Measurements from ENCODE around the gene PPFIA2. TPM values are rescaled to one million over a fixed set of nuclear protein-coding genes. Genes with fewer than 3 reads are reported as not detected.

PPFIA2 gene
- total RNA-seq, 1 donor from 2014 or later = 0.26 TPM

GRCh38 chr12:81779216-81779615, 20.1 kb upstream of the PPFIA2 start:
- TF ChIP-seq, protein P1, sequence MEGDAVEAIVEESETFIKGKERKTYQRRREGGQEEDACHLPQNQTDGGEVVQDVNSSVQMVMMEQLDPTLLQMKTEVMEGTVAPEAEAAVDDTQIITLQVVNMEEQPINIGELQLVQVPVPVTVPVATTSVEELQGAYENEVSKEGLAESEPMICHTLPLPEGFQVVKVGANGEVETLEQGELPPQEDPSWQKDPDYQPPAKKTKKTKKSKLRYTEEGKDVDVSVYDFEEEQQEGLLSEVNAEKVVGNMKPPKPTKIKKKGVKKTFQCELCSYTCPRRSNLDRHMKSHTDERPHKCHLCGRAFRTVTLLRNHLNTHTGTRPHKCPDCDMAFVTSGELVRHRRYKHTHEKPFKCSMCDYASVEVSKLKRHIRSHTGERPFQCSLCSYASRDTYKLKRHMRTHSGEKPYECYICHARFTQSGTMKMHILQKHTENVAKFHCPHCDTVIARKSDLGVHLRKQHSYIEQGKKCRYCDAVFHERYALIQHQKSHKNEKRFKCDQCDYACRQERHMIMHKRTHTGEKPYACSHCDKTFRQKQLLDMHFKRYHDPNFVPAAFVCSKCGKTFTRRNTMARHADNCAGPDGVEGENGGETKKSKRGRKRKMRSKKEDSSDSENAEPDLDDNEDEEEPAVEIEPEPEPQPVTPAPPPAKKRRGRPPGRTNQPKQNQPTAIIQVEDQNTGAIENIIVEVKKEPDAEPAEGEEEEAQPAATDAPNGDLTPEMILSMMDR (IDR thresholded peaks at IDR 0.05; ENCODE audit: insufficient read depth, low read length, severe bottlenecking) = no peak

DNA sequence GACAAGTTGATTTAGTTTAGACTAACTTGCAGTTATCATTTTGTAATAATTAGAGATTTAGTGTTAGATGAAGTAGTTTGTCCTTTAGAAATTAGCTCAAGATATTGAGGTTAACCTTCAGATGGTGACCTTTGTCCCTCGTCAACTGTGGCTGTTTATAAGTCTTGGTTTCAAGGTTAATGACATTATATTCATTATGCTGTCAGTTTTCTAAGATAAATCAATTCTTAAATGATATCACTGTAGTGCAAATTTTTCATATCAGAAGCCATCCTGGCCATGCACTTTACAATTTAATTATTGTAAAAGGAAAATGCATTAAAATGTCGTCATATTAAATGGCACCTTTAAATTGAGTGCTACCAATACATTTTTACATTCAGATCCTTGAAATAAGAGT, 19.6 kb upstream of the PPFIA2 start:
- TF ChIP-seq, protein P1 (IDR thresholded peaks at IDR 0.05; ENCODE audit: insufficient read depth, low read length, severe bottlenecking) = no peak
- Histone ChIP-seq H3K4me3 (ENCODE audit: low read depth, low read length) (no peak overlapping the region), H3K27me3 (ENCODE audit: control insufficient read depth, insufficient read depth, low read length) (no peaks in the 10 kb centered on the region), H3K36me3 (ENCODE audit: control insufficient read depth, insufficient read depth, low read length) (no peaks in the 10 kb centered on the region)
- FAIRE-seq = no peak
- DNase-seq (ENCODE audit: low read depth) = no peak

More at GRCh38 chr12:81779216-81779615, 20.1 kb upstream of the PPFIA2 start:
- Histone ChIP-seq H3K36me3 (ENCODE audit: control insufficient read depth, insufficient read depth, low read length) (no peaks in the 10 kb centered on the region), H3K27me3 (ENCODE audit: control insufficient read depth, insufficient read depth, low read length) (no peaks in the 10 kb centered on the region), H3K4me3 (ENCODE audit: low read depth, low read length) (no peak overlapping the region)
- FAIRE-seq = no peak
- peak; percentile 59 for DNase-seq (ENCODE audit: low read depth)

DNA sequence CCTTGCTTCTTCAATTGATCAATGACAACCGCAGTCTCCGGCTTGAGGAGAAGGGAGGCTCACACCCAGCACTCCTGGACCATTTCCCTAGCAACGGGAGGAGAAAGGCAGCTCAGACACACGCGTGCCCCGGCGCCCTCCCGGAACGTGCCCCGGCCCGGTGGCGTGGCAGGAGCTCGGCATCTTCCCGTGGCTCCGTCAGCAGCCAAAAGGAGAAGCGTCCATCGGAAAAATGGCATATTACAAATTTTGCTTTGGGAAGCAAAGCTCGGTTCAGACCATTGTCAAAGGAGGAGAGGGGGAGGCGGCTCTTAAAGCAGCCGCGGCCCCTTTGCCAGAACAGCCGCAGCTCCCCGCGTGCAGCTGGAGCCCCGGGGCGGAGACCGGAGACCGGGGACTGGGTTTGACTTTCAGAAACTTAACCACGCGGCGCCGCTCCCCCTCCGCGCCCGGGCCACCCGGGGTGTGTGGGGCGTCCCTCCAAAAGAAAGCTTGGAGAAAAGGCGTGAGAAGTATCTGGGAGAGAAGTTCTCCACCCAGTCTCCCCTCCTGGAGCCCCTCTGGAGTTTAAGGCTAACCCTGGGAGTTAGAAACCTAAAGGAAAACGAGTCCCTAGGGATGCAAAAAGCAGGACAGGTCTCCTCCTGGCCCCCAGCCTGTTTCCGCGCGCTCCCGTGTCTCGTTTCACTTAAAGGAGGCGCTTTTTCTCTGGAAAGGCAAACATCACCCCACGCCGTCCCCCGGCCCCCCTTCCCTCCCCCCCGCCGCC, 545 bp downstream of the PPFIA2 start:
- DNase-seq (ENCODE audit: low read depth) = no peak
- TF ChIP-seq, protein P1 (IDR thresholded peaks at IDR 0.05; ENCODE audit: insufficient read depth, low read length, severe bottlenecking) = no peak
- Histone ChIP-seq H3K36me3 (ENCODE audit: control insufficient read depth, insufficient read depth, low read length) (no peaks in the 10 kb centered on the region), H3K27me3 (ENCODE audit: control insufficient read depth, insufficient read depth, low read length) (peaks cover 15% of the 10 kb centered on the region), H3K4me3 (ENCODE audit: low read depth, low read length) (no peak overlapping the region)
- FAIRE-seq = no peak

DNA sequence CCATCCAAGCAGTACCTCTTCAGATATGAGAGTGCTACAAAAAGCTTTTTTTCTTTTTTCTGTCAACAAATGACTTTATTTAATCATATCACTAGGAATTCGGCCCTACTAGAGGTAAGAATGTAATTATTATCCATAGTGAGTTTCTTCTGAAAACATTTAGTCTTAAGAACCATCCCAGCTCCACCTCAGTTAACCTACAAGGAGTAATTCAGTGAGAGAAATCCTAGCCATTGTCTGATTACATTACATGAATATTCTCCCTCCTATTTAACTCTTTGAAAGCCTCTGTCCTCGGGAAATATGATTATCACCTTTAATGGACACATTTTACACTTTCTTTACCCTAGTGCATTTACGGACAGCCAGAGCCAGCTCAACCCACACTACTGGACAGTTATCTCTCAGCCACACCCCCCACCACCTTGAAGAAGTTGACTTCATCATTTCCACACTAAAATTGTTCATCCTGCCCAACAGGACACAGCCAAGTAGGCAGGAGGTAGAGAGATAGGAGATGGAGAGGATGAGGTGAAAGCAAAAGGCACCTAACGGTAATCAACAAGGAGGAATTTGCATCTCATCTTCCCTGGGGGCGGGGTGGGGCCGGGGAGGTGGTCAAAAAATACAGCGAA, 1.3 kb downstream of the PPFIA2 start:
- no peaks in the 10 kb centered on the region for H3K36me3 ChIP-seq (ENCODE audit: control insufficient read depth, insufficient read depth, low read length)
- H3K4me3 ChIP-seq (ENCODE audit: low read depth, low read length) = no peak overlapping the region
- no peak for DNase-seq (ENCODE audit: low read depth)
- H3K27me3 ChIP-seq (ENCODE audit: control insufficient read depth, insufficient read depth, low read length) = peaks cover 15% of the 10 kb centered on the region
- TF ChIP-seq, protein P1 (IDR thresholded peaks at IDR 0.05; ENCODE audit: insufficient read depth, low read length, severe bottlenecking) = no peak
- no peak for FAIRE-seq

DNA sequence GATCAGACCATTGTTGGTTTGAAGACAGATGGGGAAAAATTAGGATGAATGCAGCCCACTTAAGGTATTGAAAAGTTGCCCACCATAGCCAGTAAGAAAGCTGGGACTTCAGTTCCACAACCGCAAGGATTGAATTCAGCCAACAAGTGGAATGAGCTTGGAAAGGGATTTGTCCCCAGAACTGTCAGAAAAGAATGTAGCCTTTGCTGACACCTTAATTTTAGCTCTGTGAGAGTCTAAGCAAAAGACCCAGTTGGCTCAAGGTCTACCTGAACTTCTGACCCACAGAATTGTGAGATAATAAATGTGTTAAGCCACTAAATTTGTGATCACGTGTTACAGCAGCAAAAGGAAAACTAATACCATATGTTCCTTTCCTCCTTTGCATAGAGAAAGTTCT, 29.4 kb downstream of the PPFIA2 start:
- FAIRE-seq (no peak), DNase-seq (ENCODE audit: low read depth) (no peak)
- TF ChIP-seq, protein P1 (IDR thresholded peaks at IDR 0.05; ENCODE audit: insufficient read depth, low read length, severe bottlenecking) = no peak
- H3K36me3 ChIP-seq (ENCODE audit: control insufficient read depth, insufficient read depth, low read length) = no peaks in the 10 kb centered on the region
- no peak overlapping the region for H3K4me3 ChIP-seq (ENCODE audit: low read depth, low read length)
- no peaks in the 10 kb centered on the region for H3K27me3 ChIP-seq (ENCODE audit: control insufficient read depth, insufficient read depth, low read length)
